ENCODE data around the gene SMARCD1. TPM values are rescaled to one million over a fixed set of nuclear protein-coding genes. Genes with fewer than 3 reads are reported as not detected.
A peak's percentile ranks its signal among the peaks of the same experiment; 100 is the strongest.

SMARCD1 gene
- total and polyA plus RNA-seq, 9 of the 15 experiments (the other 6 are each of a cell fraction or from before 2014, with no cell fraction given), result 0.86 to 91.7 (median 48.0) TPM

DNA sequence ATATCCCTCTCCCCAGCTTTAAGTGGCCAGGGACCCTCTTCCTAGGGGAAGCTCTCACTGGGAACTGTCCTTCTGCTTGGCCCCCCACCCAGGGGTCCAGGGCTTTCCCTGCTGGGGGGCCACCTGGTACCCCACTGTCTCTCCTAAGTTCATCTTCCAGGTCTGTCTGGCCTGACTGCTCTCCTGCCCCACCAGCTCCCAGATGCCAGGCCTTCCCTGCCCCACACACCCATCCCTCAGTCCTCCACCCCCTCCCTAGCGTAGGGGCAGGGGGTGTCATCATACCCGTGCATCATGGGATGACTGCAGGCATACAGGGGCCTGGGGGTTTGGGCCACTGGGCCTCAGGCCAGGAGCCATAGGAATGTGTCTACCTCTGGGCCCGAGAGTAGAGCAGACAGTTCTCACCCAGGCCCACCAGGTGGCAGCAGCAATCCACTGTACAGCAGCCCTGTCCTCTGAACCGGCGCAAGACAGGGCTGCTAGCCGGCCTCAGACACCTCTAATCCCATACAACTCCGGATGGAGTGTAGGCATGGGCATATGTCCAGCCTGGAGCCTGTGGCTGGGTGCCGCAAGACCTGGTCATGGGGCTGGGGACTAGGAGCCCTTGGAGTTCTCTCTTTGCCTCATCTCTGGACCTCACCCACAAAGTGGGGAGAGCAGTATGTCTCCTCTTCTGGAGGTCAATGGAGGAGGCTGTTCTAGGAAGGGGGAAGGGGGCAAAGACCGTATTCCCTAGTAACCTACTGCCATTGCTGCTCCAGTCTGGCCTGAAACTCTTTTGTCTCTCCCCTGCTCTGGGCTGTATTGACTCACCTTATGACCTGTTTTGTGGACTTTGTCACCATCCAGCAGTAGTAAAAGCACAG is 10.0 kb upstream of the SMARCD1 start (continued):
- peak in 1 of 3 experiments; percentile 27 for TF ChIP-seq YY1 (IDR thresholded peaks at IDR 0.05; ENCODE audit: borderline replicate concordance in 1 of 3, control insufficient read depth in 1 of 3, extremely low read depth in 1 of 3, insufficient read depth in 3 of 3, insufficient read length in 1 of 3, insufficient replicate concordance in 2 of 3, low read depth in 1 of 3, low read length in 2 of 3)
- no peak for TF ChIP-seq HMG20A (CRISPR knock-in tag; conservative IDR thresholded peaks at IDR 0.05)
- no peak for TF ChIP-seq ILF3 (IDR thresholded peaks at IDR 0.05; ENCODE audit: borderline replicate concordance)
- no peak for TF ChIP-seq SREBF1 (IDR thresholded peaks at IDR 0.05; ENCODE audit: borderline replicate concordance, low read depth, low read length)
- peak; percentile 98 for TF ChIP-seq STAG1 (CRISPR knock-in tag; IDR thresholded peaks at IDR 0.05; ENCODE audit: borderline replicate concordance)
- no peak for TF ChIP-seq CXXC5 (CRISPR knock-in tag; IDR thresholded peaks at IDR 0.05)
- no peak for TF ChIP-seq ZNF561 (CRISPR knock-in tag; conservative IDR thresholded peaks at IDR 0.05)
- TF ChIP-seq ZNF134 (CRISPR knock-in tag; conservative IDR thresholded peaks at IDR 0.05), result no peak
- no peak for TF ChIP-seq BCOR (IDR thresholded peaks at IDR 0.05)
- no peak for TF ChIP-seq HDAC3 (IDR thresholded peaks at IDR 0.05; ENCODE audit: borderline replicate concordance, partially characterized antibody)
- TF ChIP-seq, protein P1, sequence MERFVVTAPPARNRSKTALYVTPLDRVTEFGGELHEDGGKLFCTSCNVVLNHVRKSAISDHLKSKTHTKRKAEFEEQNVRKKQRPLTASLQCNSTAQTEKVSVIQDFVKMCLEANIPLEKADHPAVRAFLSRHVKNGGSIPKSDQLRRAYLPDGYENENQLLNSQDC (CRISPR knock-in tag; IDR thresholded peaks at IDR 0.05), result no peak
- TF ChIP-seq ZNF3 (CRISPR knock-in tag; IDR thresholded peaks at IDR 0.05), result no peak
- no peak for TF ChIP-seq ZBED1 (IDR thresholded peaks at IDR 0.05)
- TF ChIP-seq ZNF212 (CRISPR knock-in tag; IDR thresholded peaks at IDR 0.05), result no peak
- TF ChIP-seq ZNF717 (CRISPR knock-in tag; IDR thresholded peaks at IDR 0.05), result no peak
- no peak for TF ChIP-seq ZNF785 (CRISPR knock-in tag; IDR thresholded peaks at IDR 0.05)
- TF ChIP-seq, protein P2, sequence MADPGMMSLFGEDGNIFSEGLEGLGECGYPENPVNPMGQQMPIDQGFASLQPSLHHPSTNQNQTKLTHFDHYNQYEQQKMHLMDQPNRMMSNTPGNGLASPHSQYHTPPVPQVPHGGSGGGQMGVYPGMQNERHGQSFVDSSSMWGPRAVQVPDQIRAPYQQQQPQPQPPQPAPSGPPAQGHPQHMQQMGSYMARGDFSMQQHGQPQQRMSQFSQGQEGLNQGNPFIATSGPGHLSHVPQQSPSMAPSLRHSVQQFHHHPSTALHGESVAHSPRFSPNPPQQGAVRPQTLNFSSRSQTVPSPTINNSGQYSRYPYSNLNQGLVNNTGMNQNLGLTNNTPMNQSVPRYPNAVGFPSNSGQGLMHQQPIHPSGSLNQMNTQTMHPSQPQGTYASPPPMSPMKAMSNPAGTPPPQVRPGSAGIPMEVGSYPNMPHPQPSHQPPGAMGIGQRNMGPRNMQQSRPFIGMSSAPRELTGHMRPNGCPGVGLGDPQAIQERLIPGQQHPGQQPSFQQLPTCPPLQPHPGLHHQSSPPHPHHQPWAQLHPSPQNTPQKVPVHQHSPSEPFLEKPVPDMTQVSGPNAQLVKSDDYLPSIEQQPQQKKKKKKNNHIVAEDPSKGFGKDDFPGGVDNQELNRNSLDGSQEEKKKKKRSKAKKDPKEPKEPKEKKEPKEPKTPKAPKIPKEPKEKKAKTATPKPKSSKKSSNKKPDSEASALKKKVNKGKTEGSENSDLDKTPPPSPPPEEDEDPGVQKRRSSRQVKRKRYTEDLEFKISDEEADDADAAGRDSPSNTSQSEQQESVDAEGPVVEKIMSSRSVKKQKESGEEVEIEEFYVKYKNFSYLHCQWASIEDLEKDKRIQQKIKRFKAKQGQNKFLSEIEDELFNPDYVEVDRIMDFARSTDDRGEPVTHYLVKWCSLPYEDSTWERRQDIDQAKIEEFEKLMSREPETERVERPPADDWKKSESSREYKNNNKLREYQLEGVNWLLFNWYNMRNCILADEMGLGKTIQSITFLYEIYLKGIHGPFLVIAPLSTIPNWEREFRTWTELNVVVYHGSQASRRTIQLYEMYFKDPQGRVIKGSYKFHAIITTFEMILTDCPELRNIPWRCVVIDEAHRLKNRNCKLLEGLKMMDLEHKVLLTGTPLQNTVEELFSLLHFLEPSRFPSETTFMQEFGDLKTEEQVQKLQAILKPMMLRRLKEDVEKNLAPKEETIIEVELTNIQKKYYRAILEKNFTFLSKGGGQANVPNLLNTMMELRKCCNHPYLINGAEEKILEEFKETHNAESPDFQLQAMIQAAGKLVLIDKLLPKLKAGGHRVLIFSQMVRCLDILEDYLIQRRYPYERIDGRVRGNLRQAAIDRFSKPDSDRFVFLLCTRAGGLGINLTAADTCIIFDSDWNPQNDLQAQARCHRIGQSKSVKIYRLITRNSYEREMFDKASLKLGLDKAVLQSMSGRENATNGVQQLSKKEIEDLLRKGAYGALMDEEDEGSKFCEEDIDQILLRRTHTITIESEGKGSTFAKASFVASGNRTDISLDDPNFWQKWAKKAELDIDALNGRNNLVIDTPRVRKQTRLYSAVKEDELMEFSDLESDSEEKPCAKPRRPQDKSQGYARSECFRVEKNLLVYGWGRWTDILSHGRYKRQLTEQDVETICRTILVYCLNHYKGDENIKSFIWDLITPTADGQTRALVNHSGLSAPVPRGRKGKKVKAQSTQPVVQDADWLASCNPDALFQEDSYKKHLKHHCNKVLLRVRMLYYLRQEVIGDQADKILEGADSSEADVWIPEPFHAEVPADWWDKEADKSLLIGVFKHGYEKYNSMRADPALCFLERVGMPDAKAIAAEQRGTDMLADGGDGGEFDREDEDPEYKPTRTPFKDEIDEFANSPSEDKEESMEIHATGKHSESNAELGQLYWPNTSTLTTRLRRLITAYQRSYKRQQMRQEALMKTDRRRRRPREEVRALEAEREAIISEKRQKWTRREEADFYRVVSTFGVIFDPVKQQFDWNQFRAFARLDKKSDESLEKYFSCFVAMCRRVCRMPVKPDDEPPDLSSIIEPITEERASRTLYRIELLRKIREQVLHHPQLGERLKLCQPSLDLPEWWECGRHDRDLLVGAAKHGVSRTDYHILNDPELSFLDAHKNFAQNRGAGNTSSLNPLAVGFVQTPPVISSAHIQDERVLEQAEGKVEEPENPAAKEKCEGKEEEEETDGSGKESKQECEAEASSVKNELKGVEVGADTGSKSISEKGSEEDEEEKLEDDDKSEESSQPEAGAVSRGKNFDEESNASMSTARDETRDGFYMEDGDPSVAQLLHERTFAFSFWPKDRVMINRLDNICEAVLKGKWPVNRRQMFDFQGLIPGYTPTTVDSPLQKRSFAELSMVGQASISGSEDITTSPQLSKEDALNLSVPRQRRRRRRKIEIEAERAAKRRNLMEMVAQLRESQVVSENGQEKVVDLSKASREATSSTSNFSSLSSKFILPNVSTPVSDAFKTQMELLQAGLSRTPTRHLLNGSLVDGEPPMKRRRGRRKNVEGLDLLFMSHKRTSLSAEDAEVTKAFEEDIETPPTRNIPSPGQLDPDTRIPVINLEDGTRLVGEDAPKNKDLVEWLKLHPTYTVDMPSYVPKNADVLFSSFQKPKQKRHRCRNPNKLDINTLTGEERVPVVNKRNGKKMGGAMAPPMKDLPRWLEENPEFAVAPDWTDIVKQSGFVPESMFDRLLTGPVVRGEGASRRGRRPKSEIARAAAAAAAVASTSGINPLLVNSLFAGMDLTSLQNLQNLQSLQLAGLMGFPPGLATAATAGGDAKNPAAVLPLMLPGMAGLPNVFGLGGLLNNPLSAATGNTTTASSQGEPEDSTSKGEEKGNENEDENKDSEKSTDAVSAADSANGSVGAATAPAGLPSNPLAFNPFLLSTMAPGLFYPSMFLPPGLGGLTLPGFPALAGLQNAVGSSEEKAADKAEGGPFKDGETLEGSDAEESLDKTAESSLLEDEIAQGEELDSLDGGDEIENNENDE (IDR thresholded peaks at IDR 0.05; ENCODE audit: low read depth, low read length), result no peak

Data from K562 (cell line).